Measurements from ENCODE around the gene CCDC169.
"Not testable (repeated sequence)": the region's sequence is repeated elsewhere in the genome, so short reads cannot be mapped to it uniquely, and the experiment has no call there.

The CCDC169 gene

GRCh38 chr13:36313047-36313969 is 15.7 kb upstream of the CCDC169 start:
- no peak for DNase-seq

DNA sequence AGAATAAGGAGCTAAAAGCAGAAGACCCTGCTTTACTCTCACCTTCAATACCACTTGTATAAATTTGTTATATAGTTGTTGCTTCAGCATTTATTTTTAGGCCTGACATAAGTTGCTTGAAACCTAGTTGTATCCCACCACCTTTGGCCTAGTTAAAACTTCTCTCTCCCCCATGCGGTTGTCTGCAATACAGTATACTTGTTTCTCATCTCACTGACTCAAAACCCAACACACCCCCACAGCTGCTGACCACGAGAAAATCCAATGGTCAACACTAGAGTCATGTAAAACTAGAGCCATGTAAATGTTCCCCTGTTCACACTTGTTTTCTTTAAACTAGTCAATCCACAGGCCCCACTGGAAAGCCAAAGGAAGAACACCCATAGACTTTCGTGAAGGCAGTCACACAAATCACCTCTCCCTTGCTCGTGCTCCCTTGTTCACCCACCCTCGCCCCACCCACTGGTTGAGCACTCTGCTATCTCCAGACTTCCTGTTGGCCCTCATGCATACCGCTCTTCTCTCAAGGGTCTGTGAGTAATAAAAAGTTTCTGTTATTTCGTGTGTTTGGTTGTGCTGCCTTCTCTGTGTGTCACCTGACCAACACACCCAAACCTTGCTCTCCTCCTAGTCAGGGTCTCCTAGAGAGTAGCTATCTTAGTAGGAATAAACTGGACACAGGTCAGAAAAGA is 12.9 kb upstream of the CCDC169 start:
- no peak for DNase-seq

- no peak for DNase-seq
Observed at GRCh38 chr13:36302289-36302688, 4.7 kb upstream of the CCDC169 start.

DNA sequence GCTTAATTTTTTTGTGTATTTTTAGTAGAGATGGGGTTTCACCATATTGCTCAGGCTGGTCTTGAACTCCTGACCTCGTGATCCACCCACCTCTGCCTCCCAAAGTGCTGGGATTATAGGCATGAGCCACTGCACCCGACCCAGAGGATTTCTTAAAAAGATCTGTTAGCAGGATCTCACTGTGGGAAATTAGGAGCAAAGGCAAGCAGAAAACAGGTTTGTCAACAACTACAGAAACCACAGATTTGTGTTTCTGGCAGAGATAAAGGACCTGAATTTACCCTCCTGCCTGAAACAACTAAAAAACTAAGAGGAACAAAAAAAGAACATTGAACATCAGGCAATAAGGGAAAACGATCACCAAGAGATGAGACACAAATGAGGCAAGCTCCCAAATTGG is 1.9 kb upstream of the CCDC169 start:
- not testable (repeated sequence) for DNase-seq

DNA sequence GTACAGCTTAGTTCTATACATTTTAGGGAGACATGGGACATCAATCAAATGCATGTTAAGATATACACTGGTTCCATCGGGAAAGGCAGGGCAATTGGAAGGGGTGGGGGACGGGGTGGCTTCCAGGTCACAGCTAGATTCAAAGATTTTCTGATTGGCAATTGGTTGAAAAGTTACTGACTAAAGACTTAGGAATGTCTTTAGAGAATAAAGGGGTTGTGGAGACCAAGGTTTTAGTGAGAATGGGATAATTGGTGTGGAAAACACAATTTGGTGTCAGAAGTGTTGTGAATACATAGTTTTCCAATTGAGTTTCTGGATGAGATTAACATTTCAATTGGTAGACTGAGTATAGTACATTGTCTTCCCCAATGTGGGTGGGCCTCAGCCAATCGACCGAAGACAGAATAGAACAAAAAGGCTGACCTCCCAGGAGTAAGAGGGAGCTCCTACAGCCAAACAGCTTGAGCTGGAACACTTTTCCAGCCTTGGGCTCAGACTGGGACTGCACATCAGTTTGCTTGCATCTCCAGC is 988 bp upstream of the CCDC169 start:
- DNase-seq = no peak

- DNase-seq = no peak
Observed at GRCh38 chr13:36294096-36294495, 3.5 kb downstream of the CCDC169 start.

GRCh38 chr13:36293497-36293896 is 4.1 kb downstream of the CCDC169 start:
- DNase-seq = no peak

- DNase-seq = no peak
Observed at GRCh38 chr13:36288794-36289391, 8.7 kb downstream of the CCDC169 start.

DNA sequence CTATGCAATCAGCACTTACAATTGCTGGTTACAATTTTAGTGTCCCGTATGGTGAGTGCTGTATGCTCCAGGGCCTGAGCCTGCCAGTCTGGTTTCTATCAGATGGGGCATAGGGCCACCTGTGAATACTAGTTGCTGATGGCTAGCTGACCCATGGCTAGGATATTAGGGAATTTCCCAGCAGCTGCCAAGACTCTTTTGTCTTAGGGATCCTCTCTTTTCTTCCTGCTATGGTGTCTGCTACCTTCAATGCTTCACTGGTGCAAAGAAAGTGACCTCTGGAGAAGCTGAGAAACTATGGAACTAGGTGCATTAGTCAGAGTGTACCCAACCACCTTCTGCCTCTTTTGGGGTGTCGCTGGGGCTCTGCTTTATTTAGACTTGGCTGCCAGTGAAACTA is 11.6 kb downstream of the CCDC169 start:
- DNase-seq = no peak

GRCh38 chr13:36282821-36283432 is 14.7 kb downstream of the CCDC169 start:
- no peak for DNase-seq

DNA sequence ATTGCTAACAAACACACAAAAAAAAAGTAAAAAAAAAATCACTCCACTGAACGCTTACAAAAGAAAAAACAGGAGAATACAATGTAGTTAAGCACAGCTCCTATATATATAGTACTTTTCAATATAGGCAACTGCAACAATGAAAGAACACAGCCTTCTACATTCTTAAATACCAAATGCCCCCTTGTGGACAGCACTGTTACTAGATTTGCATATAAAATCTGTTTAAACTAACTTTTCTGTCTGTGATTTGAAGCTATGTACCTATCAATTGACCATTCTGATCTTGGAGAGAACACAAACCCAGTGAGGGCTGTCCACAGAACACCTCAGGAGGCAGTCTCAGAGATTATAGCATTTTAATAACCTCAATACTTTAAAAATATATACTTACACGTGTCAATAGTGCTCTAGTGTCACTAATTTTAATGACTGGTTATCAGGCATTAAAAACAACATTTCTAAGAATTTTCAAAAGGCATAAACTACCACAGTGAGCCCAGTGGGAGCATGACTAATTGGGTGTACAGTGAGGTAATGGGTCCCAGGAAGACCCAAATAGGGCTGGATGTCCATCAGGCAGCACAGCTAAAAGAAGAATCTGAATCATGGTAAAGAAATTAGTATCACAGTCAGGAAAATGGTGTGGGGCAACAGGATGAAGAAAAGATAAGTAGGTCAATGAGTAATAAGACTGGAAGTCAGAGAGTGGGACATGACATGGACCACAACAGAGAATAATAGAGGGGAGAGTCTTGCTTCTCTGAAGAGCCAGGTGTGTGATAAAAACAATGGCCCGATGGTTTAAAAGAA is 22.2 kb downstream of the CCDC169 start:
- DNase-seq = no peak

DNA sequence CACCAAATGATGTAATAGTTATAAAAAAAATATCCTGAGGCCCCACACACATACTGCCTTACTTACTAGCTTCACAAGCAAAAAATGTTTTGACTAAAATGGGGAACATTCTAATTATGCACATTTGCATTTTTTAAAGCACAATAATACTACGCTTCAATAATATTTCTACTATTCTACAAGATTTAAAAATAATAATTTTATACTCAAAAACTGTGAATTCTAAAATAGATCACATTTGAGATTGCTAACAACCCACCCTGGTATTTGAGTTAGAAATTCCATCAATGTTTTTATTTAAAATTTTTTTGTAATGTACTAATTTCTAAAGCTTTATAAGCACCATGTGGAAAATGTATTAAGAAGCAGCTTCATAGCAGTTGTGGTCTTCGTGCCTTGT is 24.2 kb downstream of the CCDC169 start:
- no peak for DNase-seq

GRCh38 chr13:36261976-36262375 is 35.6 kb downstream of the CCDC169 start:
- DNase-seq = no peak

- DNase-seq = no peak
Observed at GRCh38 chr13:36261011-36261410, 36.6 kb downstream of the CCDC169 start.

- DNase-seq = no peak
Observed at GRCh38 chr13:36259361-36260137, 38.1 kb downstream of the CCDC169 start.

- no peak for DNase-seq
Observed at GRCh38 chr13:36258831-36259230, 38.8 kb downstream of the CCDC169 start.

GRCh38 chr13:36251526-36251925 is 46.1 kb downstream of the CCDC169 start:
- no peak for DNase-seq

DNA sequence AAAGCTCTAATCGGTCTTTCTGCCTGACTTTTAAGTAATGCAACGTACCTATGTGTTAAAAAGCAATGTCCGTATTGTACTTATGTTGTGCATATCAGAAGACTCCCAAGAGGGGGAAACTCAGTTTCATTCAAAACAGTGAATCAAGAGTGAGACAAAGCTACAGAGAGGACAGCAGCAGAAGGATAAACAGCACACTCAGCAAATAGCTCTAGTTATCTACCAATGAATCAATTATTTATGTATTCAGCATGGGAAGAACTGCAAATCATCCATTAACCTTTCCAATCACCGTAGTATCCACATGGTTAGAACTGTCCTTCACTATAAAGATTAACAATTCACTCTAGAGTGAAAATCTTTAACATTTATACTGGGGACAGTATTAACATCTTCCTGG is 46.6 kb downstream of the CCDC169 start:
- no peak for DNase-seq

DNA sequence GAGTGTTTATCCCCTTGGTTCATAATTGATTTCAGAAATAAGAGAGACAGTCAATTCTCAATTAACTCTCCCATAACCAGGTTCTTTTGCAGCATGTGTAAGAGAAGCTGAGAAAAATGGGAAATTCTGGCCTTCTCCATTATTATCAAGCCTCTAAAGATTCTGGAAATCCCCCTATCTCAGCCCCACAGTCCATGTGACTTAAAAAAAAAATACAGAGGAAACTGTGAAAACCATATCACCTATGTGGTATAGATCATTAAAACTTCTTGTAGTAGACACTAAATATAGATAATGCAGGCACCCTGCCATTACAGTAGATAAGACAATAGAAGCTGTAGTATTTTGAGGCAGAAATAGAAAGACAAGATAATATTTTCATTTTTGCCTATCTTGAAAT is 48.9 kb downstream of the CCDC169 start:
- no peak for DNase-seq

GRCh38 chr13:36244990-36245389 is 52.6 kb downstream of the CCDC169 start:
- DNase-seq = no peak

DNA sequence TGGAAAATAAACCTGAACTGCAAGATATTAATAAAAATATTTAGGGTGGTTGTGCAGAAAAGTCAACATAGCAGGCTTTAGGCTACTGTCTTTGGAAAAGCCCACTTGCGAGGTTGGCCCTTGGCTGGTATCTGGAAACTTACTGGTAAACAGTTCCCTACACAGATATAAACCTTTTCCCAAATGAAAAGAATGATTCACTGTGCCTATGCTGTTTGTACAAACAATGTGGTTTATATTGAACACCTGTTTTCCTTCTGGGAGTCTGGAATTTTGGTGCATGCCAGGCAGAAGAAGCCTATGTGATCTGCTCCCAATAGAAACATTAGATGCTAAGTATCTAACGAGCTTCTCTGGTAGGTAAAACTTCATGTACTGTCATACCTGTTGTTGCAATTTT is 53.5 kb downstream of the CCDC169 start:
- DNase-seq = no peak
